ENCODE measurements around the gene TMX2.
"Not testable (repeated sequence)": the region's sequence is repeated elsewhere in the genome, so short reads cannot be mapped to it uniquely, and the experiment has no call there.

Gene TMX2

GRCh38 chr11:57712256-57713150, at the start of gene TMX2:
TMX2 (plus strand) TSS chr11:57712593; CDS start chr11:57712619, 26 bp downstream.
- peak; percentile 95 for DNase-seq (ENCODE audit: low read depth, low spot score)

- no peak for DNase-seq (ENCODE audit: low read depth, low spot score)
Observed at GRCh38 chr11:57662893-57663292, 49.5 kb upstream of the TMX2 start.

- DNase-seq (ENCODE audit: low read depth, low spot score) = no peak
Observed at GRCh38 chr11:57663975-57664374, 48.4 kb upstream of the TMX2 start.

GRCh38 chr11:57667117-57667735, 45.2 kb upstream of the TMX2 start:
- DNase-seq (ENCODE audit: low read depth, low spot score) = peak; percentile 95

GRCh38 chr11:57667736-57668433, 44.5 kb upstream of the TMX2 start, which contains the start of gene ZDHHC5:
ZDHHC5 (plus strand) TSS chr11:57668114; CDS start chr11:57673091, 4,977 bp downstream.
- DNase-seq (ENCODE audit: low read depth, low spot score) = peak; percentile 99

- no peak for DNase-seq (ENCODE audit: low read depth, low spot score)
Observed at GRCh38 chr11:57668434-57668782, 44.0 kb upstream of the TMX2 start.

GRCh38 chr11:57674251-57674650, 38.1 kb upstream of the TMX2 start:
- DNase-seq (ENCODE audit: low read depth, low spot score) = no peak

- DNase-seq (ENCODE audit: low read depth, low spot score) = no peak
Observed at GRCh38 chr11:57675176-57675941, 37.0 kb upstream of the TMX2 start.

GRCh38 chr11:57679396-57679795, 33.0 kb upstream of the TMX2 start:
- no peak for DNase-seq (ENCODE audit: low read depth, low spot score)

- DNase-seq (ENCODE audit: low read depth, low spot score) = no peak
Observed at GRCh38 chr11:57680552-57680874, 31.9 kb upstream of the TMX2 start.

GRCh38 chr11:57681168-57681567, 31.2 kb upstream of the TMX2 start:
- DNase-seq (ENCODE audit: low read depth, low spot score) = no peak

GRCh38 chr11:57690474-57690873, 21.9 kb upstream of the TMX2 start:
- DNase-seq (ENCODE audit: low read depth, low spot score) = not testable (repeated sequence)

GRCh38 chr11:57698843-57699365, 13.5 kb upstream of the TMX2 start:
- DNase-seq (ENCODE audit: low read depth, low spot score) = no peak

- no peak for DNase-seq (ENCODE audit: low read depth, low spot score)
Observed at GRCh38 chr11:57699813-57700212, 12.6 kb upstream of the TMX2 start.

- no peak for DNase-seq (ENCODE audit: low read depth, low spot score)
Observed at GRCh38 chr11:57700425-57700824, 12.0 kb upstream of the TMX2 start.

- no peak for DNase-seq (ENCODE audit: low read depth, low spot score)
Observed at GRCh38 chr11:57703341-57703740, 9.1 kb upstream of the TMX2 start.

- no peak for DNase-seq (ENCODE audit: low read depth, low spot score)
Observed at GRCh38 chr11:57704932-57705331, 7.5 kb upstream of the TMX2 start.

- DNase-seq (ENCODE audit: low read depth, low spot score) = not testable (repeated sequence)
Observed at GRCh38 chr11:57705432-57705831, 7.0 kb upstream of the TMX2 start.

GRCh38 chr11:57709802-57710367, 2.5 kb upstream of the TMX2 start:
- no peak for DNase-seq (ENCODE audit: low read depth, low spot score)

GRCh38 chr11:57711414-57712255, 758 bp upstream of the TMX2 start, which contains the start of gene MED19:
MED19 (minus strand) TSS chr11:57712215; CDS start chr11:57712179, 36 bp downstream.
- DNase-seq (ENCODE audit: low read depth, low spot score) = peak; percentile 18
